Measurements from ENCODE around the gene ABCC8.
"Not testable (repeated sequence)": the region's sequence is repeated elsewhere in the genome, so short reads cannot be mapped to it uniquely, and the experiment has no call there.

Gene ABCC8

DNA sequence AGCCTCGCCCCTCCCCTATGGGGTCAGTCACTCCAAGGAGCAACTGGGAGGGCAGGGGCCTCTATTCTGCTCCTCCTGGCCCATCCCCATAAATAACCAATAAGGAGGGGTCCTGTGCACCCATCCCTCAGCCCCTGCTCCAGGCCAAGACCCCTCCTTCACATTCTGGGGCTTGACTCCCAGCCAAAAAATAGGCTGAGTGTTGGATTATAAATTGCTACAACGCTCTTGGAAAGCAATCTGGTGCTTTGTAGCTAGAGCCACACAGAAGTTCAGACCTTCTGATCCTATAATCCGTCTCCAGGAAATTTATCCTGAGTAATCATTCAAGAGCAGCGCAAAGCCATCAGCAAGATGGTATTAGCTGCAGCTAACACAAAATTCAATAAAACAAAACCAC, 42.5 kb downstream of the ABCC8 start:
- Mint-ChIP-seq H3K27me3 (peaks cover 23% of the 10 kb centered on the region), H3K36me3 (no peaks in the 10 kb centered on the region), H3K9me3 (no peaks in the 10 kb centered on the region), H3K4me3 (no peak overlapping the region), H3K4me1 (peaks cover under 1% of the 10 kb centered on the region), H3K27ac (no peak overlapping the region)
- no peak for ATAC-seq

DNA sequence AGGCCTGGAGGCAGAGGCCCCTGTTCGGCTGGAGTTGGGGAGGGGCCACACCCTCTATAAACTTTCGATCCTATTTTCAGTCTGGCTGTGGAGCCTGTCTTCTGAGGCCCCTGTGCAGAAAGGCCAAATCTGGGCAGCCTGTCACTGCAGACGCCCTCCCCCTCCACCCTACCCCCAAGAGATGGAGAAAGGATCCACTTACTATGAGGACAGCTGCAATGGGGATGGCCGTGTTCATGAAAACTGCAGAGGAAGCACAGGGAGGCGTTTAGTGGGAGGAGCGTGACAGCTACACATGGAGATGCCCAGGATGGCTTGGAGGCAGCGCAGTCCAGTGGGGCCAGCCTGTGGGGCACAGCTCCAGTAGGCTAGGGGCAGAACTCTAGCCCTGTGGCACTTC, 44.6 kb downstream of the ABCC8 start:
- Mint-ChIP-seq H3K27ac (no peak overlapping the region), H3K27me3 (peaks cover 29% of the 10 kb centered on the region), H3K36me3 (no peaks in the 10 kb centered on the region), H3K4me1 (no peaks in the 10 kb centered on the region), H3K9me3 (no peaks in the 10 kb centered on the region), H3K4me3 (no peak overlapping the region)
- ATAC-seq = no peak

DNA sequence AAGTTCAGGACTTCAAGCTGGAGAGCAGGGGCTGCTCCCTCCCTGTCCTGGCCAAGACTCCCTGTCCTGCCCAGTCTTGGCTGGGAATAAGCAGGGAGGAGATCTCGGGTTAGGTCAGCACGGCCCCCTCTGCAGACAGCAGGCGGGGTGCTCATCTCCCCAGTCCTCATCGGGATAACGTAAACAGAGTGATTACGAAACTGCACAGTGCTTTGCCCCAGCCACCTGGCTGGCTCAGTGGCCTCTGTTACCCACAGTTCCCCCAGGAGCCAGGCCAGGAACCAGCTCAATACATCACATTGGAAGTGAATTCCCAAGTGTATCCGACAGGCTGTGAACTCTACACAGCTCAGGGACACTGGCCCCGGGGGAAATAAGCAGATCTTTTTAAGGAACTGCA, 45.5 kb downstream of the ABCC8 start:
- H3K27me3 Mint-ChIP-seq = peaks cover 29% of the 10 kb centered on the region
- H3K4me1 Mint-ChIP-seq = no peaks in the 10 kb centered on the region
- H3K36me3 Mint-ChIP-seq = no peaks in the 10 kb centered on the region
- H3K9me3 Mint-ChIP-seq = no peaks in the 10 kb centered on the region
- no peak for ATAC-seq
- H3K4me3 Mint-ChIP-seq = no peak overlapping the region
- no peak overlapping the region for H3K27ac Mint-ChIP-seq

DNA sequence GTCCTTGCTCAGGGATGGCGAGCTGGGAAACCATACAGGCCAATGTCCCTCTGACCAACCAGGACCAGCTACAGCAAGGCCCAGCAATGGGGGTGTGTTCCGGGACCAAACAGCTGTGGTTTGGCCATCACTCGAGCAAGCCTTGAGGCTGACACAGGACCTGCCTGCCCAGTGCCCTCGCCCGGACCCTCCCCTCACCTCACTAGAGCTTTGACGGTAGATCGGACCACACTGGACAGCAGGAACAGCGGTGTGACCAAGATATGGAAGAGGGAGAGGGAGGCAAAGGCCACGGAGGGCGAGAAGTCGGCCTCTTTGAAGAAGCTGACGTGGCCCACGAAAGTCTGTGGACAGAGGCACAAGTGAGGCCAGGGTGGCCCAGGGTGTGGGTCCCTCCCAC, 46.0 kb downstream of the ABCC8 start:
- Mint-ChIP-seq H3K4me3 (no peak overlapping the region), H3K27ac (no peak overlapping the region), H3K36me3 (no peaks in the 10 kb centered on the region), H3K27me3 (peaks cover 29% of the 10 kb centered on the region), H3K9me3 (no peaks in the 10 kb centered on the region), H3K4me1 (no peaks in the 10 kb centered on the region)
- no peak for ATAC-seq

DNA sequence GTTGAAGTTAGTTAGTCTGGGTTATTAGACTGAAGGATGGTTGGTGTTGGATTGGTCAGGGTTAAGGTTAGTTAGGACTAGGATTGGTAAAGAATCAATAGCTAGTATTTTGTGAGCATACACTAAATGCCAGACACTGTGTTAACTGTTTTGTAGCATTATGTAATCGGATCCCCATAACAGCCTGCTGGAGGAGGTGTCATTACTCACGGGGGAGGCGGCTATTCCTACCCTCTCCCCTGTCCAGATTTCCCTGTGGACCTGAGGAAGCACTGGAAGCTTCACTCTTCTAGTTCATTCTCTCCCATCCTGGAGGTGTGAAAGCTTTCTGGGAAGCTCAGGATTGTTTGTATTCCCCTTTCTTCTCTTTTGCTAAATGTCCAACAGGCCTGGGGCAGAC, 47.7 kb downstream of the ABCC8 start:
- Mint-ChIP-seq H3K27me3 (peaks cover 29% of the 10 kb centered on the region), H3K4me1 (no peaks in the 10 kb centered on the region), H3K27ac (no peak overlapping the region), H3K36me3 (no peaks in the 10 kb centered on the region), H3K9me3 (no peaks in the 10 kb centered on the region), H3K4me3 (no peak overlapping the region)
- ATAC-seq = no peak

DNA sequence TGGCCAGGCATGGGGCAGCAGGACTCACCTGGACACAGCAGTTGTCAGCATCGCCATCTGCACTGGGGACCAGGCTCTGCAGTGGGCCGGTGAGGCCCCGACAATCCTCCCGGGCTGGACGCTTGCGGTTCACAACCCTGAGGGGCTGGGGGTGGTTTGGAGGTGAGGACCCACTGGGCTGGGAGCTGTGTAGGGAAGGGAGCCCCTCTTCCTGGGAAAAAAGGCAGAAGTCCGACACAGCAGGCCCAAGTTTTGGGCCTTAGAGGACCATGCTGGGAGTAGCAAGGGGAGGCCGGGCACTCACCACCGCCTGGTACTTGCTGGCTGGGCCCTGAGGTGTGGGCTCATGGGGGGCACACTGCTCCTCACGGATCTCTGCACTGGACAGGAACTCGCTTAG, 48.4 kb downstream of the ABCC8 start:
- Mint-ChIP-seq H3K9me3 (no peaks in the 10 kb centered on the region), H3K36me3 (no peaks in the 10 kb centered on the region), H3K27ac (no peak overlapping the region), H3K4me3 (no peak overlapping the region), H3K4me1 (no peaks in the 10 kb centered on the region), H3K27me3 (peaks cover 29% of the 10 kb centered on the region)
- no peak for ATAC-seq

DNA sequence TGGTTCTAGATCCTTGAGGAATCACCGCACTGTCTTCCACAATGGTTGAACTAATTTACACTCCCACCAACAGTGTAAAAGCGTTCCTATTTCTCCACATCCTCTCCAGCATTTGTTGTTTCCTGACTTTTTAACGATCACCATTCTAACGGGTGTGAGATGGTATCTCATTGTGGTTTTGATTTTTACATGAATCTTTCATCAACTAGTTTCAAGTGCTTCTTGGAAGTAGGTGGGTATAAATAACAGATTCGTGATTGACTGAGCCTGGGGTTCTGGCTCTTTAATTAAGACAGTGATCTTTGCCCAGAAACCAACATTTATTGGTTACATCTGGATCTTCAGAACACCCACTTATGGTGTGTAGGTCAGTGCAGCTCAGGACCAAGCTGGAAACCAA, 50.4 kb downstream of the ABCC8 start:
- ATAC-seq, H3K36me3 Mint-ChIP-seq, H3K9me3 Mint-ChIP-seq, H3K4me1 Mint-ChIP-seq, H3K4me3 Mint-ChIP-seq, H3K27ac Mint-ChIP-seq: not testable (repeated sequence)
- peaks cover 47% of the 10 kb centered on the region for H3K27me3 Mint-ChIP-seq

DNA sequence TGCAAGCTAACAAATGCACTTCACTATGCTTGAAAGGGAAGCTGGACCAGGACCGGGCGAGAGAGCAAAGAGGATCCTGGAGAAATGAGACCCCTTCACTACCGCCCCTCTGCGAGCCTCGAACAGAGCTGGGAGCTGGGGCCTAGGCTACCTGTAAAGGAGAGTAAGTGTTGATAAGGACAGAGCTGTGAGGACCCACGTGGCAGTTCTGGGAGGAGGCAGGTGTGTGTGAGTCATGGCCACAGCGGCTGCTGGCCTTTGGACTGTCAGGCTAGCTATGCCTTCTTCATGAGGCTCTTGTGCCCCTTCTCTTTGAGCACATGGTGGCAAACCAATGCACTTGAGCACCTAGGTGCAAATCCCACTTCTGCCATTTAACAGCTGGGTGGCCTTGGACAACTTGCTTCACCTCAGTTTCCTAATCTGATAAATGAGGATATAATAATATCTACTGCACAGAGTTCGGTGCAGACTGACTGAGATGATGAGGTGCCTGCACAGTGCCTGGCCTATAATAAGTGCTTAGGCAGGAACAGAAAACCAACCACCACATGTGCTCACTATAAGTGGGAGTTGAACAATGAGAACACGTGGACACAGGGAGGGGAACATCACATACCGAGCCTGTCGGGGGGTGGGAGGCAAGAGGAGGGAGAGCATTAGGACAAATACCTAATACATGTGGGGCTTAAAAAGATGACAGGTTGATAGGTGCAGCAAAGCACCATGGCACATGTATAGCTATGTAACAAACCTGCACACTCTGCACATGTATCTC, 52.9 kb downstream of the ABCC8 start:
- Mint-ChIP-seq H3K27ac (no peak overlapping the region), H3K36me3 (no peaks in the 10 kb centered on the region), H3K9me3 (no peaks in the 10 kb centered on the region), H3K4me3 (no peak overlapping the region), H3K4me1 (no peaks in the 10 kb centered on the region), H3K27me3 (peaks cover 38% of the 10 kb centered on the region)
- ATAC-seq = no peak

DNA sequence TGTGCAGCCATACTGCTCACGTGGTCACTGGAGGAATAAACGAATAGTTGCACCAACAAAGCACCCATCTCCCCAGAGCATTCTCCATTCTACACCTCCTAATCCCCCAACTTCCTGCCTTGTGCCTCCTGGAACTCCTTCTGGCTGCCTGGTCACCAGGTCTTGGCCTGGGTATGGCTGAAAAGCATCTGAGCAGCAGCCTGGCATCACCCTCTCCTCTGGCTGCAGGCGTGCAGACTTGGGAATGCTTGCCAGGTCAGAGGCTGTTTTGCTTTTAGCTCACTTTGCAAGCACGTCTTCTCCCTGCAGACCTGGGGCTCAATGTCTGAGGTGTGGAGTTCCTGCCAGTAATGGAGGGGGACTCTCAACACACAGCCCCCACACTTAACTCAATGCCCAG, 54.9 kb downstream of the ABCC8 start:
- H3K4me3 Mint-ChIP-seq = no peak overlapping the region
- H3K9me3 Mint-ChIP-seq = no peaks in the 10 kb centered on the region
- H3K27ac Mint-ChIP-seq = no peak overlapping the region
- ATAC-seq = no peak
- H3K36me3 Mint-ChIP-seq = no peaks in the 10 kb centered on the region
- H3K4me1 Mint-ChIP-seq = no peaks in the 10 kb centered on the region
- peaks cover 52% of the 10 kb centered on the region for H3K27me3 Mint-ChIP-seq

DNA sequence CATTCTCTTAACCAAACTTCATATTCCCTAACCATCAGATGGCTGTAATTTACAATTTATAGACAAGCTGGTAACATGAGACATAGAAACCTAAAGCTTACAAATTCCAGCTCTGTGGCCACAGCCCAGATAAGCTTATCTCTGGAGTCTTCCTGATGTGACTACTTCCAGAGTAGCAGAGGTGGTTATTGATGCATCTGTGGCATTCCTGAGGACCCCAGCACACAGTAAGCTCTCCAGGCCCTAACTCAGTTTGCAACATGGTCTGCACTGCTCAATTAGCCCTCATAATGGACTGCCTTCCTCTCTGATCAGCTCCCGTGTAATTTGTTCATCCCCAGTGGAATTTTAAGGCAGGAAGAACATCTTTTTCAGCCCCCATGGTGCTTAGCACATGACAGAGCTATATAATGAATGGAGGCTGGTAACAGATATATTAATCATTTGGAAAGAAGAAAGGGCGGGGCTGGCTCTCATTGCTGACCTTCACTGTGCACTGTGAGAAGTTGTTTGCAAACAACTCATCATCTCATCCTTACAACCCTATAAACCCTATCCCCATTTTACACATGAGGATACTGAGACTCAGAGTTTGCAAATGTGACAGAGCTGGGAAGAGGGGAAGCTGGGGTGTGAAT, 58.1 kb downstream of the ABCC8 start:
- H3K4me1 Mint-ChIP-seq = no peaks in the 10 kb centered on the region
- peaks cover 76% of the 10 kb centered on the region for H3K27me3 Mint-ChIP-seq
- H3K36me3 Mint-ChIP-seq = no peaks in the 10 kb centered on the region
- ATAC-seq = no peak
- no peaks in the 10 kb centered on the region for H3K9me3 Mint-ChIP-seq
- no peak overlapping the region for H3K4me3 Mint-ChIP-seq
- no peak overlapping the region for H3K27ac Mint-ChIP-seq

DNA sequence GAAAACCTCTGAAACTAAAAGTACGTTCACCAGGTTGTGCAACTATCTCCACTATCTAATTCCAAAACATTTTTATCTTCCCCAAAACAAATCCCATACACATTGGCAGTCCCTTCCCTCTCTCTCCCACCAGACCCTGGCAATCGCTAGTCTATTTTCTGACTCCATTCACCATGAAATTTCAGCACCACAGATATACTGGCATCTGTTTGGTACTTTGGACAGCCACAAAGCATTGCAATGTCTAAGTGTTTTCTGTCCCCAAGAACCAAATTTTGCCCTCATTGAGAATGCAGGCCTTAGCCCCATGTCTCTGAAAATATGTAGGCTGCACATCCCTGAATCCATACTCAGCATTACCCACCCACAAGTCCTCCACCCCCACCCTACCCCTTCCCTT, 60.2 kb downstream of the ABCC8 start:
- H3K36me3 Mint-ChIP-seq = no peaks in the 10 kb centered on the region
- H3K27ac Mint-ChIP-seq = no peak overlapping the region
- no peak for ATAC-seq
- no peaks in the 10 kb centered on the region for H3K4me1 Mint-ChIP-seq
- H3K9me3 Mint-ChIP-seq = no peaks in the 10 kb centered on the region
- H3K27me3 Mint-ChIP-seq = peaks cover 65% of the 10 kb centered on the region
- no peak overlapping the region for H3K4me3 Mint-ChIP-seq

DNA sequence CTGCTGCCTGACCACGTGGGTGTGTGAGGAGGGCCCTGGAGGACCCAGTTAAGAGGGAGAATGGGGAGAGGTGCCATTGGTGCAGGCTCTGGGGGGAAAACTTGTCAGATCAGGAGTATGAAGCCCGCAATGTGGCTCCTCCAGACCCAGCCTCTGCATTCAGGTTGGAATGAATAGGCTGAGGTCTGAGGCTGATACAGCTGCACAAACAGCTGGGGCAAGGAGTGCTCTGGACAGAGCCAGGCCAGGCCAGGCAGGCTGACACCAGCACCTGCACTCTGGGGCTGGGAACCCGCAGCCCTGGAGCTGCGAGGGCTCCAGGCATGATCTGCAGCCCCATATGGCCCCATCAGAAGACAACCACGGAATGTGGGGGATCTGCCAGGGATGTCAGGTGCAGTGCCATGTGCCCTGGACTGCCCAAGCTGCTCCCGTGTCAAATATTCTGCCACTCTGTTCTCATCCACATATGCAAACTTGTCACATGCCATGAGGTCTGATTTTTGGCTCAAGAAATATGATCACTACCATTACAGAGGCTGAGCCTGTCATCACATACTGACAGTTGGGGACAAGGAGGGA, 61.0 kb downstream of the ABCC8 start:
- Mint-ChIP-seq H3K4me3 (no peak overlapping the region), H3K27ac (no peak overlapping the region), H3K9me3 (no peaks in the 10 kb centered on the region), H3K27me3 (peaks cover 71% of the 10 kb centered on the region), H3K36me3 (no peaks in the 10 kb centered on the region), H3K4me1 (no peaks in the 10 kb centered on the region)
- peak; percentile 17 for ATAC-seq

DNA sequence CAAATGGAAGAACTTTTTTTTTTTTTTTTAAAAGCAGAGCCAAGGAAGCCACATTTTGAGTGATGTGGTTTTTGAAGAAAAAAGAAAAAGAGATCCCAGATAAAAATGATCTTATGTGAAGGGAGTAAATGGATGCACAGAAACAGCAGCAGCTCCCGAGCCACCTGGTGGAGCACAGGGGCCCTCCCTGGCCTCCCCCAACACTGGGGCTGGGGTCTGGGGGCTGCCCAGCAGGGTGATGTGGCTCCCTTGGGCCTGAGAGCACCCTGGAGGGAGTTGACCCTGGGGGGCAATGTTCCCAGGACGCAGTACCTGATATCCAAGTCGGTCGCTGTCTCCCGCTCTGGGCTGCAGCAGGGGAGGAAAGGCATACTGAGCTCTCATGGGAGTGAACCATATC, 61.7 kb downstream of the ABCC8 start:
- H3K4me1 Mint-ChIP-seq = no peaks in the 10 kb centered on the region
- H3K36me3 Mint-ChIP-seq = no peaks in the 10 kb centered on the region

DNA sequence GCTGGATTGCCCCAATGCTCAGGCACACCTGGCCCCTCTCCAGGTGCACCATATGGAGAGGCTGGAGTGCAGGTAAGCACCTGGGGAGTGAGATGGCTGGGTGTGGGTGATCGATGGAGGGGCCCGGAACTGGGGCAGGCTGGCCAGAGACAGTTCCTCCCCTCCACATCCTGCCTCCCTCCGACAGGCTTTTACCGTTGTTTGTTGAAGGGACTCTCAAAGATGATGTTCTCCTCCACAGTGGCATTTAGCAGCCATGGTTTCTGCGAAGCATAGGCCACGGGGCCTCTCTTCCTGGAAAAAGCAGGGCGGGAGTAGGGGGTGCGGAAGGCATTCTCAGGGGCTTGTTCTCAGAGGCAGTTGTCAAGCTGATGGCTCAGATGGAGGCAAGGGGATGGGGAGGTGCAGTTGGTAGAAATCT, 62.3 kb downstream of the ABCC8 start:
- H3K36me3 Mint-ChIP-seq = no peaks in the 10 kb centered on the region
- H3K27me3 Mint-ChIP-seq = peaks cover 63% of the 10 kb centered on the region
- H3K4me3 Mint-ChIP-seq = no peak overlapping the region
- no peaks in the 10 kb centered on the region for H3K4me1 Mint-ChIP-seq
- H3K27ac Mint-ChIP-seq = no peak overlapping the region
- no peaks in the 10 kb centered on the region for H3K9me3 Mint-ChIP-seq
- ATAC-seq = no peak

More for the DNA sequence above, 61.7 kb downstream of the ABCC8 start:
- H3K27me3 Mint-ChIP-seq = peaks cover 70% of the 10 kb centered on the region
- H3K27ac Mint-ChIP-seq = no peak overlapping the region
- H3K9me3 Mint-ChIP-seq = no peaks in the 10 kb centered on the region
- H3K4me3 Mint-ChIP-seq = no peak overlapping the region
- no peak for ATAC-seq

DNA sequence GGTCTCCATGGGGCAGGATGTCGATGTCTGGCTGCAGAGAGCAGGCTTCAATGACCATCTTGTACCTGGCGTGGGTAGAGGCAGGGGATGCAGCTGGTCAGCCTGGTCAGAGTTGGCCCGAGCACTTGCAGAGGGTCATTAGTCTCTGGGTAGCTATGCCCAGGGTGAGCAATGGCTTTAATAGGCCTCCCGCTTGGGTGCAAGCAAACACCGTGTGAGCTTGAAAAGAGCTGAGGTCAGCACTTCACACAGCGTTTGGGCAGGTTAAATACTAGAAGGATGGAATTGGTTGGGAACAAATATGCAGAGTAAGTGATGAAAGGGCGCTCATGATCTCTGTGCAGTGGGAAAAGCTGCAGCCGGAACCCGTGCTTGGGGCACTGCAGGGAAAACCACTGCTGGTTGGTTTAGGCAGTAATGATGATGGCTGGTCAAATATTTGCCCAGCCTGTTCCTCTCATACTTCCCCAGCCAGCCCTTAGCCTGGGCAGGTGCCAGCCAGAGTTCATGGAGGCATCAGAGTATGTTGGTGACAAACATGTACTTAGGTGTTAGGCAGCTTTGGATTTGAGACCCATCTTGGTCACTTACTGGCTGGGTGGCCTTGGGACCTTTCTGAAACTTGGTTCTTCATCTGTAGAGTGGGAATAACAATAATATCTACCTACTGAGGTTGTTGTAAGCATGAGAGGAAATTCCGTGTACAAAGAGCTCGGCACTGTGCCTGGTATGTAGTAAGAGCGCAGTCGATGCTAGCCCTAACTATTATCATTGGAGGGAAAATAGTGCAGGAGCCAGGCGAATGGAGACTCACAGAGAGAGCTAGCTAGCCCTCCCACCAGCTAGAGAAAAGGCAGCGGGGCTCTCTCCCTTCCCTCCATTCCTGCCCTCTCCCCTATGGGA, 63.0 kb downstream of the ABCC8 start:
- no peaks in the 10 kb centered on the region for H3K9me3 Mint-ChIP-seq
- no peak overlapping the region for H3K4me3 Mint-ChIP-seq
- H3K36me3 Mint-ChIP-seq = no peaks in the 10 kb centered on the region
- H3K27ac Mint-ChIP-seq = no peak overlapping the region
- no peaks in the 10 kb centered on the region for H3K4me1 Mint-ChIP-seq
- ATAC-seq = no peak
- H3K27me3 Mint-ChIP-seq = peaks cover 57% of the 10 kb centered on the region
